Measurements from ENCODE around the gene PLLP. TPM values are rescaled to one million over a fixed set of nuclear protein-coding genes. Genes with fewer than 3 reads are reported as not detected.

Gene PLLP
- total RNA-seq, 4 donors from 2014 or later = 3.6 to 10.7 (median 6.4) TPM

- Histone ChIP-seq H3K4me1 (peaks cover 14 to 30% (median 24%) of the 10 kb centered on the region in 4 donors), H3K36me3 (peaks cover 0 to 3% (median 0%) of the 10 kb centered on the region in 4 donors), H3K9me3 (no peaks in the 10 kb centered on the region), H3K27me3 (no peaks in the 10 kb centered on the region), H3K27ac (replicated peaks in 1 of 4) (peak overlapping the region in 1 of 4 donors; percentile 14), H3K4me3 (no peak overlapping the region)
- no peak for DNase-seq (ENCODE audit: extremely low spot score)
- WGBS = 86% methylated on average over 14 of the region's 17 CpGs
- intact Hi-C loops (cut with DNase I) = no loop called here
- no peak for TF ChIP-seq CTCF (IDR thresholded peaks at IDR 0.05)
- TF ChIP-seq POLR2AphosphoS5 (IDR thresholded peaks at IDR 0.05) = no peak
- no peak for TF ChIP-seq EP300 (IDR thresholded peaks at IDR 0.05)
- no peak for TF ChIP-seq POLR2A (IDR thresholded peaks at IDR 0.05; ENCODE audit: low read depth)
Observed at GRCh38 chr16:57262841-57263540, 21.5 kb downstream of the PLLP start.

- no peak overlapping the region for H3K27ac ChIP-seq (replicated peaks in 1 of 4)
Observed at GRCh38 chr16:57261806-57262205, 22.7 kb downstream of the PLLP start.

GRCh38 chr16:57260294-57260929, 24.1 kb downstream of the PLLP start:
- Histone ChIP-seq H3K27ac (replicated peaks in 1 of 4) (peak overlapping the region; percentile 50 to 66 (median 58)), H3K9me3 (no peaks in the 10 kb centered on the region), H3K27me3 (no peaks in the 10 kb centered on the region), H3K4me1 (peaks cover 9 to 19% (median 14%) of the 10 kb centered on the region in 4 donors), H3K36me3 (peaks cover 8 to 26% (median 14%) of the 10 kb centered on the region in 4 donors), H3K4me3 (peak overlapping the region in 1 of 4 donors; percentile 8)
- WGBS = 27% methylated on average over 16 of the region's 16 CpGs
- DNase-seq (ENCODE audit: extremely low spot score) = no peak
- intact Hi-C loops (cut with DNase I) = no loop called here
- no peak for TF ChIP-seq EP300 (IDR thresholded peaks at IDR 0.05)
- TF ChIP-seq POLR2A (IDR thresholded peaks at IDR 0.05; ENCODE audit: low read depth) = no peak
- peak in 1 of 2 donors; percentile 20 for TF ChIP-seq POLR2AphosphoS5 (IDR thresholded peaks at IDR 0.05)
- TF ChIP-seq CTCF (IDR thresholded peaks at IDR 0.05) = no peak

More at GRCh38 chr16:57261806-57262205, 22.7 kb downstream of the PLLP start:
- WGBS = 99% methylated on average over 8 of the region's 9 CpGs
- peaks cover 14 to 30% (median 18%) of the 10 kb centered on the region in 4 donors for H3K4me1 ChIP-seq
- DNase-seq (ENCODE audit: extremely low spot score) = no peak
- H3K4me3 ChIP-seq = no peak overlapping the region
- no peaks in the 10 kb centered on the region for H3K9me3 ChIP-seq
- H3K27me3 ChIP-seq = no peaks in the 10 kb centered on the region
- TF ChIP-seq POLR2A (IDR thresholded peaks at IDR 0.05; ENCODE audit: low read depth) (no peak), EP300 (IDR thresholded peaks at IDR 0.05) (no peak), POLR2AphosphoS5 (IDR thresholded peaks at IDR 0.05) (no peak), CTCF (IDR thresholded peaks at IDR 0.05) (no peak)
- intact Hi-C loops (cut with DNase I) = no loop called here
- peaks cover 0 to 12% (median under 1%) of the 10 kb centered on the region in 4 donors for H3K36me3 ChIP-seq

- DNase-seq (ENCODE audit: extremely low spot score) = no peak
- Histone ChIP-seq H3K9me3 (no peaks in the 10 kb centered on the region), H3K27me3 (no peaks in the 10 kb centered on the region), H3K27ac (replicated peaks in 1 of 4) (no peak overlapping the region), H3K4me3 (no peak overlapping the region), H3K4me1 (peaks cover 9 to 19% (median 14%) of the 10 kb centered on the region in 4 donors), H3K36me3 (peaks cover 20 to 40% (median 27%) of the 10 kb centered on the region in 4 donors)
- intact Hi-C loops (cut with DNase I) = no loop called here
- TF ChIP-seq POLR2A (IDR thresholded peaks at IDR 0.05; ENCODE audit: low read depth) = no peak
- TF ChIP-seq CTCF (IDR thresholded peaks at IDR 0.05) = no peak
- no peak for TF ChIP-seq EP300 (IDR thresholded peaks at IDR 0.05)
- TF ChIP-seq POLR2AphosphoS5 (IDR thresholded peaks at IDR 0.05) = no peak
- 75% methylated on average over 1 of the region's 1 CpG for WGBS
Observed at GRCh38 chr16:57258910-57259475, 25.5 kb downstream of the PLLP start.

All from esophagus muscularis mucosa (tissue), 4 donors.